Fibroblast of gingiva (primary cell): ENCODE measurements around the gene DDX20.
"Not testable (repeated sequence)": the region's sequence is repeated elsewhere in the genome, so short reads cannot be mapped to it uniquely, and the experiment has no call there.

ENCODE experiments used
- DNase-seq: peaks from one replicate; pipeline ENCODE4 v3.0.0-alpha.2; 2011; ENCODE audit warnings: low read depth

Gene DDX20

DNA sequence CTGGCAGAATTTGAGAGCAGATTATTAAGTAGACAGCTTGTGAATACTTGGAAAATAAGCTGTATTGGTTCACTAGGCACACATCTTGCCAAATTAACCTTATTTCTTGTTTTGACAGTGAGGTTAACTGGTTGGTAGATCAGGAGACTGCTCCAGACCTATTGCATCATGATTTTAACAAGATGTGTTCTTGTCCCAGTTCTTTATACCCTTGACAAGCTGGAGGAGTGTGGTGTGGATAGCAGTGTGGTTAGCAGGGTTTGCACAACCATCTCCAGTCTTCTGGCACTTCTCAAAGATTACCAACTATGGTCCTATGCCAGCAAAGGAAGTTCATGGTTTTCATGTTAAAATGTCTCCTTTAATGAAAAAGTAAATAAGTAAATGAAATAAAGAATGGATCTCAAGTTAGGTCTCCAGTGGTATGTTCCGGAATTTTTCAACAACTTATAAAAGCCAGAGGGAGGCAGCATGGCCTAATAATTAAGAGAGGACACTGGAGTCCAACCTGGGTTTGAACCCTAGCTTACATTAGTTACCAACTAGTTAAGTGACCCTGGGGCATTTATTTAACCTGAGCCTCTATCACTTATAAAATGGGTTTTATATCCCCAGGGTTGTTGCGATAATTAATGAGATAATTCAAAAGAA is 34.1 kb downstream of the DDX20 start:
- DNase-seq: peak; percentile 97

DNA sequence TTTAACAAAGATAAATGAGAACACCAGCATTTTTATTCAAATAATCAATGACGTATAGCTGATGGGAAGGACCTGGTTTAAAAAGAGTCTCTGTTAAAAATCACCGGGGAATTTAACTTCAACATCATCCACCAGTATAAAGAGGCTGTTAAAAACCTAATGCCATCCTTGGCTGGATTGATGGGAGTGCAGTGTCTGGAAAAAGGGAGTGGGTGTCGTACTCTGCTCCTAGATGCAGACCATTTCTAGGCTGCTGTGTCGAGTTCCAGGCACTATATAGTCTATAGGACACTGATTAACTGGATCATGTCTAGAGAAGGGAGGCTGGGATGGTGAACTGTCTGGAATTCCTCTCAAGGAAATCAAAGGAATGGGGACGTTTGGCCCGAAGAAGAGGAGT is 36.1 kb downstream of the DDX20 start:
- DNase-seq: no peak

DNA sequence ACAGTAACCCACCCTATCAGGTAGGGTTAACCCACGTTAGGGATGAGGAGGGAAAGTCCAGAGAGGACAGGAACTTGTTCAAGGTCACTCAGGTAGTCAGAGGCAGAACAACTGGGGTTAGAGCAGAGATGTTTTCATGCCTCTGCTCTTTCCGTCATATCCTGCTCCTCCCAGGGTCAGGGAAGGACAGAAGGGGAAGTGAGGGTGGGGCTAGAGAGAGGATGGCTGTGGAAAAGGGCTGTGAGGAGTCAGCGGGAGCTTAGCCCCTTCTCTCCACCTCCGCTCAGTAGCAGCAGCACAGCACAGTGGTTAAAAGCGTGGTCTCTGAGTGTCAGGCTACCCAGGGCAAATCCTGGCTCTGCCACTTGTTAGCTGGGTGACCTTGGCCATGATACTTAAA is 36.5 kb downstream of the DDX20 start:
- DNase-seq: no peak

DNA sequence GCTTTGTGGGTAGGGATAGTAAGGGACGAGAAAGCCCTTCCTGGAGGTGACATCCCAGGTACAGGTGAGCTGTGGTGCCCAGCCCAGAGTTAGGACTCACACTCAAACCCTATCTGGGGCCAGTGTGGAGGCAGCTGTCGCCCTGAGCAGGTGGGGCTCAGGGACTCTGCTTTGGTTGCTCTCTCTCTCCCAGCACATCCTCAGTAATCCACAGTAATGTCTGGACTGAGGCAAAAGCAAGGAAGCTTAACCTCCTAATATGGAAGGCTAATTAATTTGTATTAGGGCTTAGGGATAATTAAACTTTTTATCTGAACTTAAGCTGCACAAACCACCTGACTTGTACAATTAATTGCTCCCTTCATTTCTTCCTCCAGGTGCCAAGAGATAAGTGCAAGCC is 38.2 kb downstream of the DDX20 start:
- no peak for DNase-seq

DNA sequence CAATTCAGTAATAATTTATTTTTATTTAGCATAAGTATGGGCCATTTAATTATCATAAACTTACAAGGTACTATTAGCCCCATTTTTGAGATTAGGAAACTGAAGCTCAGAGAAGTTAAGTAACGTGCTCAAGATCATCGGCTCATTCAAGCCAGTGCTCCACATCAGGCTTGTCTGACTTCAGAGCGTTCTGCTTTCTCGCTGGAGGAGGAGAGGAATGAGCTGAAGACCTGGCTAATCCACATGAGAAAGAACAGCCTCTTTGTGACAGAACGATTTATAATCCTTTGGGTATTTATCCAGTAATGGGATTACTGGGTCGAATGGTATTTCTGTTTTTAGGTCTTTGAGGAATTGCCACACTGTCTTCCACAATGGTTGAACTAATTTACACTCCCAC is 39.7 kb downstream of the DDX20 start:
- DNase-seq: no peak

DNA sequence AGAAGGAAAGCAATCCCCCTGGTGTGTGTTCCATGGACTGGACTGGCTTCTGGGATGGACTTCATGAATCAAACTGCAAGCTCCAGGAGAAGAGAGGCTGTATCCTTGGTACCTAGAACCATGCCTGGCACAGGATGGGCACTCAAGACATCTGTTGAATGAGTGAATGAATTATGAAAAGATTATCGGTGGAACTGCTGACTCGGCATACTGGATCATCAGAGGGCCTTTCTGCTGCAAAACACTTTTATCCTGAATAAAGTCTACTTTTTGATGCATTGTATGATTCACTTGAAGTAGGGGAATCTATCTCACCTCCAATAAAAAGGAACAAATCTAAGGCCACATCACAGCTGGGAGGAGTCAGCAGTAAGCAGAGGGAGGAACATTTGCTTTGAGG is 42.9 kb downstream of the DDX20 start:
- no peak for DNase-seq

DNA sequence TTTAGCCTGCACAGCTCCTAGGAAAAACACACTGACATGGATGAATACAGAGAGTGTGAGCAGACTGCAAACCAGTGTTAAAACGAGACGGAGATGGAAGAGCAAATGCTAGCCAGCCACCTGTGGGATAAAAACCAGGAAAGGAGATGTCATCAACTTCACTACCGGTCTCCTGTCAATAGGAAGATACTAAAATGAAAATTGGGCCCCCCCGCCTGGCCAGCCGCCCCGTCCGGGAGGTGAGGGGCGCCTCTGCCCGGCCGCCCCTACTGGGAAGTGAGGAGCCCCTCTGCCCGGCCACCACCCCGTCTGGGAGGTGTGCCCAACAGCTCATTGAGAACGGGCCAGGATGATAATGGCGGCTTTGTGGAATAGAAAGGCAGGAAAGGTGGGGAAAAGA is 44.0 kb downstream of the DDX20 start:
- not testable (repeated sequence) for DNase-seq

DNA sequence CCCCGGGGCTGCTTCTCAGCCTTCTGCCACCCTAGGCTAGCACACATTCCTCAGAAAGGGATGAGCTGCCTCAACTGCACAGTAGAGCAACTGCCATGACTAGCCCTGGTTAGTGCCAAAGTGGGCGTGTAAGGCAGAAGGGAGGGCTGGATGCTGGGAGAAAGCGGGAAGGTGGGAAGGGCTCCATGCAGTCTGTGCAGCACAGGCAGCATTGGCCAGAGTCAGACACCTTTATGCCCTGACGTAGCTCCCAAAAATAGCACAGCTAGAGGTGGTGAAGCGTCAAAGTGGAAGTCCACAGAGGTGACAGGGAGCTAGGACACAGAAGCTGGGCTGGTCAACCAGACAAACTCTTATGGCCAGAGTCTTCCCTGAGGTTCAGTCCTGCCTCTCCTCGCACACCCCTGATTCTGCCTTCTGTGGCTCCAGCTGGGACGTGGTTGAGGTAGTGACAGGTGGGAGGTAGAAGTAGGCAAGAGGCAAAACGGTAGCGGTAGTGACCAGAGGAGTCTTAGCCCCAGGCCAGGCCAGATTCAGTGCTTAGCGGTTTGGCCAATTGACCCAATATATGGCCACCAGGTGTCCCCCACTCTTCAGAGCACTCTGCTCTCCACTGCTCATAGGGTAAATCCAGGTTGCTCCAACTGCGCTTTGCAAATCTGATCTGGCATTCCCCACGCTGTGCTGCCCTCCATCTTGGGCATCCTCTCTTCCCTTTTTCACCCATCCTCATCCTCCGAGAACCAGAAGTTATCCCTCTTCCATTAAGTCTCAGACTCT is 45.6 kb downstream of the DDX20 start:
- no peak for DNase-seq

DNA sequence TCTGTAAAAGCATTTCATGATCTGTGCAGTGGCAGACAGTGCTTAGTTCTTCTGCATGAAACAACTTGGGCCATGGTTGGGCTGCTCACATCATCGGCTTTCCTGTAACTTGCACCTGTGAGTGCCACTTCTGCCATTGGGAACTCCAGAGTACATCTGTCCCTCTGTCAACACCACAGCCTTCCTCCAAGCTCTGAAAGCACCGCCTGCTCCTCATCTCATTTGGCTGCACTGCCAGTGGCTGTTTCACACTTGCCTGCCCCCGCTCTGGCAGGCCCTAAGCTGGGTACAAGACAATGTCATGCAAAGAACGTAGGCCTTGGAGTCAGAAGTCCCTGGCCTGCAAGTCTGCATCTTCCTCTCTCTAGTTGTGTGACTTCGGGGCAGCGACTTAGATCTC is 46.4 kb downstream of the DDX20 start:
- no peak for DNase-seq

DNA sequence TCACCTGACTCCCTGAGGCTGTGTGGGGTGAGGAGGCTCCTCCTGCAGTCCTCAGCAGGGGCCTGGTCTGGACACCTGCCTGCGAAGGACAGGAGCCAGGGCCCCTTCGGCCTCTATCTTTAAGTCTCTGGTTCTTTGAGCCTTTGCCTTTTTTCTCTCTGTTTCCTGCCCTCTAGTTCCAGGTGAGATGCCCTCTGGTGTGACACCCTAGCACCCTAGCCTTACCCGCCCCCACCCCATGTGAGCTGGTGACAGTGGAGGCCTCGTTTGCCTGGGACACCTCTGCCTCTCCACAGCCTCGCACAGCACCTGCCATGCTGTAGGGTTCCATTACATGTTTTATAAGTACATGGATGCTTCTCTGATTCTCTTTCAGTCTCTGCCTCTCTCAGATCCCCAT is 47.3 kb downstream of the DDX20 start:
- DNase-seq: no peak

DNA sequence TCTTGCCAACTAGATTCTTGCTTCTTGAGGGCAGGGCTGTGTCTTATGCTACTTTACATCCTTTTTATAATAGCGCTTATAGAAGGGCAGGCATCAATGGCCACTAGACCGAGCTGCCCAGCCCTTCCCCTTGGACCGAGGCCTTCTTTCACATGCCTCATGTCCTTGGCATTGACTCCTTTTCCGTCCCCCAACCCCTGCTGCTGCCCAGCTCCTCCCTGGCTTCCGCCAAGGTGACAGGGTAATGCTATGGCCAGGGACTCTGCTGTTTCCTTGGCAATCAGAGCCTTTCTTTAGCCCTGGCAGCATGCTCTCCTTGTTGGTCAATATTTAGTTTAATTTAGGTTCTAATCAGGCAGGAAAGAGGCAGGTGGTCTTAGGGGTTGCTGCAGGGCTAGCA is 48.2 kb downstream of the DDX20 start:
- no peak for DNase-seq

DNA sequence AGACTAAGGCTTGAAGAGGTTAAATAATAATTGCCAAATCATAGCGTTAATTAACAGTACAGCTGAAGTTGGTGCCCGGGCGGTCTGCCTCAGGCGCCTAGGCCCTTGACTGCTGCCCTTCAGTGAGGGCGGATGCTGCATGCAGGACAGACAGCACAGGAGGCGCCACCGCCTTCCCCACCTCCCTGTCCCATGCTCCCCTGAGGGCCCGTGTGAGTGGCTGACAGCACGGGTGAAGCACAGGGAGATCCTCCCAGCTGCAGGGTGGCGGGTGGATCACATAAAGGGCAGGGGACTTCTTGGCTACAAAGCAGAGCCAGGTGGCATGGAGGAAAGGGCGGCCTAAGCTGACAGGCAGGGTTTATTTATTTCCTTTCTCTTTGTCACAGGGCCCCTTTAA is 49.1 kb downstream of the DDX20 start:
- no peak for DNase-seq

DNA sequence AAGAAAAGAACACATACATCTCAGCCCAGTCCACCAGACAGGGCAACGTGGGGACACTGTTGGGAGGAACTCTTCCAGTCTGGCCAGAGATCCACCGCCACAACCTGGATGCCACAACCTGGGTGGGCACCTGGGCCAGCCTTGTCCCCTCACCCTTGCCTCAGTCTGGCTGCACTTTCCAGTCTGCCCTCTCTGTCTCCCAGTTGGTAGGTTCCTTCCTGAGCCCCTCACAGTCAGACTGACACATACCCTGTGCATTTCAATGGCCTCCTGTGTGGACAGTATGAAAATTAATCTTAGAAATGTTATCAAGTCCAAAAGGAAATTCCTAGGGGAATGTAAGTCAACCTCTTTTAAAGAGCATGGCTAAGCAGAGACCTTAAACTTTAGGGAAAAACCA is 49.5 kb downstream of the DDX20 start:
- DNase-seq: no peak

DNA sequence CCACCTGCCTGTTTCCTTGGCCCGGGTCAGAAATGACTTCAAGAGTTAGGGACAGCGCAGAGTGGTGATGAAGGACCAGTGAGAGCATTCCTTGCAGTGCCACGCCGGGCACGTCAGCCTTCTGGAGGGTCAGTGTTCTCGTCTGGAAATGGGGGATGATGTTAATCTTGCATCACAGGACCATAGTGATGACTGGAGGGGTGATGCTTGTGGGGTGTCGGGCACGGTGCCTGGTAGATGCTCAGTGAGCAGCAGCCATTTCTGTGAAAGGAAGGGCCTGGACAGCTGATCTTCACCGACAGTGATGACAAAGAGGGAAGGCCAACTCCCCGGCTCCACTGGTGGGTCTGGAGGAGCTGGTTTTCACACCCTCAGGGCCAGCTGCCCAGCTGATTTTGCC is 56.2 kb downstream of the DDX20 start:
- no peak for DNase-seq

DNA sequence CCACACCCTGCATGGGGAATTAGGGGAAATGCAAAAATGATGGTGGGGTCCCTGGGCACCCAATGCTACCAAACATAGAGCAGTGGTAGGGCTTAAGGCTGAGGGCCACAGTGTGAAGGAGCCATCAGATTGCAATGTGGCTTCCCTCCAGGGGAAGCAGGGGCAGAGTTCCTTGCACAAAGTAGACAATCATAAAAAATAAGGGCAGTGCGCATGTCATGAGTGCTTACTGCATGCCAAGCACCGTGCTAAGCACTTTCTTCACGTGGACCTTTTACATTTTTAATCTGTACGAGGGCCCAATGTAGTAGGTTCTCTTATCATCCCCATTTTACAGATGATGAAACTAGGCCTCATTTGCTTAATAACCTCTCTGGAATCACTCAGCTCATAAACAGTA is 56.6 kb downstream of the DDX20 start:
- no peak for DNase-seq

DNA sequence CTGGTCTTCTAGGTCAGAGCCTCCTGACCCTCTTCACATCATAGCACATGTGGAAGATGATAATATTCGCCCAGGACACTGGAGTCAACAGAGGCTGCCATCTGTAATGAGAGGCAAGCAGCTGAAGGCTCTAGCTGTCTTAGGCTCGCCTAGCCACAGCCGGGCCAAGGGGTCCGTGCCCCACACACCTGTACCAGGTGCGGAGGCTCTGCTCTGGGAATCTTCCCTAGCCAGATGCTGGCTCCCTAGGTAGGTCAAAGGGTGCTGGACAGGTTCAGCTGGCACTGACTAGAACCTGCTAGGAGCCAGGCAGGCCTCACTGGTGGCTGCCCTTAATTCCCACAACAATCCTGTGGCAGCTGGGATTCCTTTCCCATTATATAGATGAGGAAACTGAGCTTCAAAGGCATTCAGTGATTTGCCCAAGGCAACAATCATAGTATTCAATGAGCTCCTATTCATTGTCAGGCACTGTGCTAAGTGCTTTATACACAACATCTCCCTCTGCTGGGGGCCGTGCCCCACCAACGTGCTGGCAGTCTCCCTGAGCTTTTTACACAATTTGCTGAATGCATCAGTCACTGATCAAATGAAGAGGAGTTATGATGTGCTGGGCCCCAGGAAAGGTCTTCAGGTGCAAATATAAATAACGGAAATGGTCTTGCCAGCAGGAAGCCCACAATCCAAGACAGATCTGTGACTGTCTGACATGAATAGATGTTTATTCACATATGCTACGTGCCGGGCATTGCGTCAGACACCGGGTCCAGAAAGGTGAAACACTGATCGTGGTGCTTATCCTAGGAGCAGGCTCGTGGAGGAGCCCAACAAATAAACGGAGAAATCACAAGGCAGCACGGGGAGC is 58.0 kb downstream of the DDX20 start:
- no peak for DNase-seq

DNA sequence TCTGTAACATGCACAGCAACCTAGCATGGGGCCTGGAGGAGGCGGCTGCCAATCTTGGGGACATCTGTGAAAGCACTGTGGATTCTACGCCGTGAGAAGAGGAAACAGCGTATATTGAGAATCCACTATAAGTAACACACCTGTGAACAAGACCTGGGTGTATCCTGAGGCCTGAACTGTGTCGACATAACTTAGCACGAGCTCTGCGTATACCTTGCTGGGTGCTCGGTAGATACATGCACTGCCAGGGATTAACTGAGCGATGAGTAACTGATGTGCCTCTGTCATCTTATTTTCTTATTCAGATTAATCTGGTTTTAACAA is 58.6 kb downstream of the DDX20 start:
- no peak for DNase-seq

DNA sequence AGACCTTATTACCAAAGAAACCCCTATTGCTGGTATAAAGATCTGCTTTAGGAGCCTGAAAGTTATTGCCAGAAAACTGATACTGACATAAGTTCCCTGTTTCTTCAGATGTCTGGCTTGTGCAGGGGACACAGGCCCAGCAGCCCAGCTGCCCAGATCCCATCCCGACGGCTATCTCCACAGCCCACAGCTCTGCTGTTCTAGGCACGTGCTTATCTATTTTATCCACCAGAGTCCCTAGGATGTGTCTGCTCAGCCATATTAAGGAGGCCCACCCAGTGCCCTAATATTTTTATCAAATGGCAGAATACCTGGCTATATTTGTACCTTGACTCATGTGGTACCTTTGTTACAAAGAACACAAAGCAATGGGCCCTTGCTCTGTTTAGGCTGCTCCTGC is 58.9 kb downstream of the DDX20 start:
- DNase-seq: no peak
